ENCODE results near the gene MAN1A1.

Gene MAN1A1

GRCh38 chr6:119328892-119329793 is 20.4 kb downstream of the MAN1A1 start:
- in situ Hi-C loops (cut with MboI; ENCODE audit: low pct_unique_long_range_greater_than_20kb, low sequenced_read_pairs, unreplicated experiment) = loop anchor here (25.0 kb wide), 1 partner anchor 633 kb away; no protein-coding TSS in a partner anchor
- TF ChIP-seq, protein P1, sequence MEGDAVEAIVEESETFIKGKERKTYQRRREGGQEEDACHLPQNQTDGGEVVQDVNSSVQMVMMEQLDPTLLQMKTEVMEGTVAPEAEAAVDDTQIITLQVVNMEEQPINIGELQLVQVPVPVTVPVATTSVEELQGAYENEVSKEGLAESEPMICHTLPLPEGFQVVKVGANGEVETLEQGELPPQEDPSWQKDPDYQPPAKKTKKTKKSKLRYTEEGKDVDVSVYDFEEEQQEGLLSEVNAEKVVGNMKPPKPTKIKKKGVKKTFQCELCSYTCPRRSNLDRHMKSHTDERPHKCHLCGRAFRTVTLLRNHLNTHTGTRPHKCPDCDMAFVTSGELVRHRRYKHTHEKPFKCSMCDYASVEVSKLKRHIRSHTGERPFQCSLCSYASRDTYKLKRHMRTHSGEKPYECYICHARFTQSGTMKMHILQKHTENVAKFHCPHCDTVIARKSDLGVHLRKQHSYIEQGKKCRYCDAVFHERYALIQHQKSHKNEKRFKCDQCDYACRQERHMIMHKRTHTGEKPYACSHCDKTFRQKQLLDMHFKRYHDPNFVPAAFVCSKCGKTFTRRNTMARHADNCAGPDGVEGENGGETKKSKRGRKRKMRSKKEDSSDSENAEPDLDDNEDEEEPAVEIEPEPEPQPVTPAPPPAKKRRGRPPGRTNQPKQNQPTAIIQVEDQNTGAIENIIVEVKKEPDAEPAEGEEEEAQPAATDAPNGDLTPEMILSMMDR (IDR thresholded peaks at IDR 0.05; ENCODE audit: extremely low read depth, insufficient read depth, missing control alignments) = no peak
- no peak for DNase-seq (ENCODE audit: low spot score)

- TF ChIP-seq, protein P1 (IDR thresholded peaks at IDR 0.05; ENCODE audit: extremely low read depth, insufficient read depth, missing control alignments) = no peak
- DNase-seq (ENCODE audit: low spot score) = no peak
- in situ Hi-C loops (cut with MboI; ENCODE audit: low pct_unique_long_range_greater_than_20kb, low sequenced_read_pairs, unreplicated experiment) = loop anchor here (25.0 kb wide), 1 partner anchor 634 kb away; no protein-coding TSS in a partner anchor
Measured at GRCh38 chr6:119328254-119328653, 21.3 kb downstream of the MAN1A1 start.

GRCh38 chr6:119327810-119328209 is 21.8 kb downstream of the MAN1A1 start:
- in situ Hi-C loops (cut with MboI; ENCODE audit: low pct_unique_long_range_greater_than_20kb, low sequenced_read_pairs, unreplicated experiment) = loop anchor here (25.0 kb wide), 1 partner anchor 634 kb away; no protein-coding TSS in a partner anchor
- DNase-seq (ENCODE audit: low spot score) = no peak
- TF ChIP-seq, protein P1 (IDR thresholded peaks at IDR 0.05; ENCODE audit: extremely low read depth, insufficient read depth, missing control alignments) = no peak

DNA sequence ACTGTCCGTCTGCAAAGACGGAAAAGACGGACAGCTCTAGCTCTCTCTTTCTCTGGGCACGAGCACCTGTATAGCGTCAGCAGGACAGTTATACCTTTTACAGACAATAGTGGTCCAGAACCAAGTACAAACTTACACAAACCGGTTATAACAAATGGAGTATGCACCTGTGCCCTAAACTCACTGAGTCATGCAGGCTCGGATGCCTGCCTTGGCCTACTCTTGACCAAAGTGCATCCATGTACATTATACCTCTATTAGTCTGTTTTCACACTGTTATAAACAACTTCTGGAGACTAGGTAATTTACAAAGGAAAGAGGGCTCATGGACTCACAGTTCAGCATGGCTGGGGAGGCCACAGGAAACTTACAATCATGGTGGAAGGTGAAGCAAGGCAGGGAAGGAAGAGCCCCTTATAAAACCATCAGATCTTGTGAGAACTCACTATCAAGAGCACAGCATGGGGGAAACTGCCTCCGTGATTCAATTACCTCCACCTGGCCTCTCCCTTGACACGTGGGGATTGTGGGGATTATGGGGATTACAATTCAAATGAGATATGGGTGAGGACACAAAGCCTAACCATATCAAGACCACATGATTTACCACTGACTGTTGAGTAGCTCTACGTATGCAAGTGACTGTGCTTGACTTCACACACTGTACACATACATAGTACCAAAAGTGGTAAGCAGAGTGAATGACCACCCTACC is 23.1 kb downstream of the MAN1A1 start:
- TF ChIP-seq, protein P1 (IDR thresholded peaks at IDR 0.05; ENCODE audit: extremely low read depth, insufficient read depth, missing control alignments) = no peak
- no peak for DNase-seq (ENCODE audit: low spot score)
- in situ Hi-C loops (cut with MboI; ENCODE audit: low pct_unique_long_range_greater_than_20kb, low sequenced_read_pairs, unreplicated experiment) = loop anchor here (25.0 kb wide), 1 partner anchor 636 kb away; no protein-coding TSS in a partner anchor

GRCh38 chr6:119325559-119326265 is 23.8 kb downstream of the MAN1A1 start:
- TF ChIP-seq, protein P1 (IDR thresholded peaks at IDR 0.05; ENCODE audit: extremely low read depth, insufficient read depth, missing control alignments) = no peak
- DNase-seq (ENCODE audit: low spot score) = no peak
- in situ Hi-C loops (cut with MboI; ENCODE audit: low pct_unique_long_range_greater_than_20kb, low sequenced_read_pairs, unreplicated experiment) = loop anchor here (25.0 kb wide), 1 partner anchor 637 kb away; no protein-coding TSS in a partner anchor

GRCh38 chr6:119324718-119325117 is 24.8 kb downstream of the MAN1A1 start:
- no peak for DNase-seq (ENCODE audit: low spot score)
- TF ChIP-seq, protein P1 (IDR thresholded peaks at IDR 0.05; ENCODE audit: extremely low read depth, insufficient read depth, missing control alignments) = no peak
- in situ Hi-C loops (cut with MboI; ENCODE audit: low pct_unique_long_range_greater_than_20kb, low sequenced_read_pairs, unreplicated experiment) = loop anchor here (25.0 kb wide), 1 partner anchor 638 kb away; no protein-coding TSS in a partner anchor
